GM12891 (cell line): Measurements from ENCODE around the gene TMEM54.

Experiments
- PAX5 ChIP-seq: IDR thresholded peaks from 2 replicates; pipeline ENCODE4 v1.6.1; 2011; ENCODE audit warnings: low read length, moderate library complexity, mild to moderate bottlenecking; ENCODE audit not compliant: insufficient read depth, severe bottlenecking
- POLR2A ChIP-seq: IDR thresholded peaks from 2 replicates; pipeline ENCODE4 v1.6.1; 2011; ENCODE audit warnings: low read depth, low read length, control low read depth
- POLR2AphosphoS5 ChIP-seq: IDR thresholded peaks from 2 replicates; pipeline ENCODE4 v1.6.1; 2011; ENCODE audit warnings: low read depth, low read length, control low read depth
- POU2F2 ChIP-seq: IDR thresholded peaks from 2 replicates; pipeline ENCODE4 v1.6.1; 2011; ENCODE audit warnings: low read depth, mild to moderate bottlenecking, control low read depth, low read length, moderate library complexity
- TAF1 ChIP-seq: IDR thresholded peaks from 2 replicates; pipeline ENCODE4 v1.6.1; 2011; ENCODE audit warnings: low read depth, low read length, control low read depth

GRCh38 chr1:32859915-32860314 is 41.3 kb downstream of the TMEM54 start:
- TF ChIP-seq POLR2AphosphoS5: no peak
- TF ChIP-seq POLR2A: no peak
- no peak for TF ChIP-seq PAX5
- TF ChIP-seq TAF1: no peak
- TF ChIP-seq POU2F2: no peak
